ENCODE results near the gene COL27A1. TPM values are rescaled to one million over a fixed set of nuclear protein-coding genes. Genes with fewer than 3 reads are reported as not detected.

Gene COL27A1
- total and polyA plus RNA-seq, 2 donors (not counting 1 experiment from before 2014, with no cell fraction given), result 0.16 to 0.27 TPM

DNA sequence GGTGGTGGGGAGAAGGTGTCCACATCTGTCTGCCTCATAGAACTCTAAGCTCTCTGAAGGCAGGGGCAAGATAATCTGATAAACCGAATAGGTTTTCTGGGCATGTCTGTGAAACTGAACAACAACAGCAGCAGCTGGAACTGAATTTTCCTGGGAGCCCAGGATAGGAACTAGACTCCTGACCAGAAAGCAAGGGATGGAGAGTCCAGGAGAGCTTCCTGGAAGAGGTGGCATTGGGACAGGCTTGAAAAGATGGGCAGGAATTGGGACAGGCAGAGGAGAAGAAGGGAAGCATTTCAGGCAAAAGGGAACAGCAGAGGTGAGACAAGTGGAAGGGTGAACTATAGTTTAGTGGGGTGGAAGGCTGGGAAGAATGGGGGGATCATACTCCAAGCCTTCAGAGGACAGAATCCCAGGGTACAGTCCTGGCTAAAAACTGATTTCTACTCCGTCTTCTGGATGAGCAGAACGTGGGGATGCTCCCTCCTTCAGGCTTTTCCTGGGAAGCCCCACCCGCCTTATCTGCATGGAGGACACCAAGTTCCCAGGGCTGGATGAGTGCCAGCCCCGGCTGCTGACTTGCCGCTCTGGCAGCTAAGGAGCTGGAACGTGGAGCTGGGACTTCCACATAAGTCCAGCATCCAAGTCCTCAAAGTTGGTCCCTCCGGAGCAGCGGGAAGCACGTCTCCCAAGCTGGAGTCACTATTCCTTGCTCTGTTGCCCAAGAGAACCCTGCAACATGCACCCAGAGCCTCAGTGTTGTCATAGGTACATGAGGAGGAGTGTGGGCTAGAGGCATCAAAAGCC lies 42.4 kb upstream of the COL27A1 start:
- no peak overlapping the region for H3K27ac Mint-ChIP-seq

DNA sequence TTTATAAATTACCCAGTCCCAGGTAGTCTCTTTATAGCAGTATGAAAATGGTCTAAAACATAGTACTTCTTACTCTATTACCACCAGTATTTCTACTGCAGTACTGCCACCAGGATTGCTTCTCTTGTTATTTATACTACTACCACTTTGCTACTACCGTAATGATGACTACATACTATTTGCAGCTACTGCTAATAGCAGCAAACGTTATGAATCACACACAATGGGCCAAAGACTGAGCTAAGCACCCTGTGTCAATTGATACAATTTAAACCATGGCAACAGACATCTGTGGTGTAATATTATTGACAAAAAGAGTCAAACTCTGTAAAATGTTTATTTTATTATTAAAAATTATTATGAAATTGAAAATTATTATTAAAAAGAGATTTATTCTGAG lies 41.0 kb upstream of the COL27A1 start:
- Histone ChIP-seq H3K4me1 (ENCODE audit: control insufficient read depth in 2 of 2, insufficient read depth in 2 of 2, low read length in 2 of 2) (no peaks in the 10 kb centered on the region), H3K27me3 (replicated peaks in 1 of 4; ENCODE audit: control extremely low read depth in 1 of 4, control insufficient read depth in 3 of 4, insufficient read depth in 4 of 4, low read length in 3 of 4) (peaks cover 0 to 9% (median 0%) of the 10 kb centered on the region in 4 experiments), H2AFZ (ENCODE audit: insufficient read depth, low read depth, low read length, poor library complexity, severe bottlenecking) (no peak overlapping the region), H3K27ac (ENCODE audit: low read length in 2 of 2) (no peak overlapping the region), H3K9ac (ENCODE audit: low read length) (no peak overlapping the region), H4K20me1 (ENCODE audit: control insufficient read depth, insufficient read depth, low read length, poor library complexity, severe bottlenecking) (no peaks in the 10 kb centered on the region), H3K36me3 (replicated peaks in 1 of 2; ENCODE audit: control extremely low read depth in 1 of 2, control insufficient read depth in 1 of 2, extremely low read depth in 1 of 2, insufficient read depth in 2 of 2, low read length in 1 of 2) (no peaks in the 10 kb centered on the region), H3K4me2 (replicated peaks; ENCODE audit: low read depth, low read length, poor library complexity, severe bottlenecking) (no peak overlapping the region), H3K4me3 (ENCODE audit: control extremely low read depth in 1 of 5, extremely low read depth in 1 of 5, insufficient read depth in 1 of 5, low read depth in 2 of 5, low read length in 4 of 5) (no peak overlapping the region), H3K9me3 (ENCODE audit: control extremely low read depth in 1 of 3, control insufficient read depth in 2 of 3, insufficient read depth in 1 of 3, low read length in 2 of 3) (peaks cover 0 to 3% (median 0%) of the 10 kb centered on the region in 3 donors), H3K79me2 (ENCODE audit: control insufficient read depth, insufficient read depth, low read length) (no peaks in the 10 kb centered on the region)
- ChIA-PET CTCF (no interaction called here), POLR2A (no interaction called here)
- Mint-ChIP-seq H3K9me3 (ENCODE audit: insufficient read depth) (no peaks in the 10 kb centered on the region), H3K27ac (no peak overlapping the region), H3K27me3 (peaks cover 43% of the 10 kb centered on the region), H3K4me1 (no peaks in the 10 kb centered on the region), H3K4me3 (no peak overlapping the region)
- DNase-seq (no peak), ATAC-seq (ENCODE audit: low read depth) (no peak)
- intact Hi-C loops (cut with micrococcal nuclease), result no loop called here
- TF ChIP-seq EZH2 (IDR thresholded peaks at IDR 0.05; ENCODE audit: borderline replicate concordance, insufficient read depth, low read depth, low read length, poor library complexity, severe bottlenecking), result no peak
- TF ChIP-seq, protein P1, sequence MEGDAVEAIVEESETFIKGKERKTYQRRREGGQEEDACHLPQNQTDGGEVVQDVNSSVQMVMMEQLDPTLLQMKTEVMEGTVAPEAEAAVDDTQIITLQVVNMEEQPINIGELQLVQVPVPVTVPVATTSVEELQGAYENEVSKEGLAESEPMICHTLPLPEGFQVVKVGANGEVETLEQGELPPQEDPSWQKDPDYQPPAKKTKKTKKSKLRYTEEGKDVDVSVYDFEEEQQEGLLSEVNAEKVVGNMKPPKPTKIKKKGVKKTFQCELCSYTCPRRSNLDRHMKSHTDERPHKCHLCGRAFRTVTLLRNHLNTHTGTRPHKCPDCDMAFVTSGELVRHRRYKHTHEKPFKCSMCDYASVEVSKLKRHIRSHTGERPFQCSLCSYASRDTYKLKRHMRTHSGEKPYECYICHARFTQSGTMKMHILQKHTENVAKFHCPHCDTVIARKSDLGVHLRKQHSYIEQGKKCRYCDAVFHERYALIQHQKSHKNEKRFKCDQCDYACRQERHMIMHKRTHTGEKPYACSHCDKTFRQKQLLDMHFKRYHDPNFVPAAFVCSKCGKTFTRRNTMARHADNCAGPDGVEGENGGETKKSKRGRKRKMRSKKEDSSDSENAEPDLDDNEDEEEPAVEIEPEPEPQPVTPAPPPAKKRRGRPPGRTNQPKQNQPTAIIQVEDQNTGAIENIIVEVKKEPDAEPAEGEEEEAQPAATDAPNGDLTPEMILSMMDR (IDR thresholded peaks at IDR 0.05), result no peak
- WGBS (ENCODE audit: insufficient coverage), result 57% methylated on average over 1 of the region's 2 CpGs

More for the DNA sequence above, 42.4 kb upstream of the COL27A1 start:
- Histone ChIP-seq H3K4me1 (ENCODE audit: control insufficient read depth in 2 of 2, insufficient read depth in 2 of 2, low read length in 2 of 2) (no peaks in the 10 kb centered on the region), H2AFZ (ENCODE audit: insufficient read depth, low read depth, low read length, poor library complexity, severe bottlenecking) (no peak overlapping the region), H3K36me3 (replicated peaks in 1 of 2; ENCODE audit: control extremely low read depth in 1 of 2, control insufficient read depth in 1 of 2, extremely low read depth in 1 of 2, insufficient read depth in 2 of 2, low read length in 1 of 2) (no peaks in the 10 kb centered on the region), H3K9ac (ENCODE audit: low read length) (no peak overlapping the region), H3K4me2 (replicated peaks; ENCODE audit: low read depth, low read length, poor library complexity, severe bottlenecking) (no peak overlapping the region), H3K27me3 (replicated peaks in 1 of 4; ENCODE audit: control extremely low read depth in 1 of 4, control insufficient read depth in 3 of 4, insufficient read depth in 4 of 4, low read length in 3 of 4) (peaks cover 0 to 12% (median 0%) of the 10 kb centered on the region in 4 experiments), H4K20me1 (ENCODE audit: control insufficient read depth, insufficient read depth, low read length, poor library complexity, severe bottlenecking) (no peaks in the 10 kb centered on the region), H3K4me3 (ENCODE audit: control extremely low read depth in 1 of 5, extremely low read depth in 1 of 5, insufficient read depth in 1 of 5, low read depth in 2 of 5, low read length in 4 of 5) (no peak overlapping the region), H3K79me2 (ENCODE audit: control insufficient read depth, insufficient read depth, low read length) (no peaks in the 10 kb centered on the region), H3K9me3 (ENCODE audit: control extremely low read depth in 1 of 3, control insufficient read depth in 2 of 3, insufficient read depth in 1 of 3, low read length in 2 of 3) (peaks cover 0 to 3% (median 0%) of the 10 kb centered on the region in 3 donors), H3K27ac (ENCODE audit: low read length in 2 of 2) (no peak overlapping the region)
- POLR2A ChIA-PET, result no interaction called here
- TF ChIP-seq EZH2 (IDR thresholded peaks at IDR 0.05; ENCODE audit: borderline replicate concordance, insufficient read depth, low read depth, low read length, poor library complexity, severe bottlenecking), result no peak
- TF ChIP-seq, protein P1 (IDR thresholded peaks at IDR 0.05), result no peak
- Mint-ChIP-seq H3K4me3 (no peak overlapping the region), H3K4me1 (no peaks in the 10 kb centered on the region), H3K27me3 (peaks cover 39% of the 10 kb centered on the region), H3K9me3 (ENCODE audit: insufficient read depth) (no peaks in the 10 kb centered on the region)
- CTCF ChIA-PET, result interaction anchor here (1.3 kb wide), 1 partner anchor 31 kb away, joined by 3 read pairs; no protein-coding TSS in a partner anchor
- WGBS (ENCODE audit: insufficient coverage), result 71% methylated on average over 10 of the region's 10 CpGs
- DNase-seq, result no peak
- intact Hi-C loops (cut with micrococcal nuclease), result no loop called here
- no peak for ATAC-seq (ENCODE audit: low read depth)
